ENCODE results near the gene DYNC1LI1. TPM values are rescaled to one million over a fixed set of nuclear protein-coding genes. Genes with fewer than 3 reads are reported as not detected.
A peak's percentile ranks its signal among the peaks of the same experiment; 100 is the strongest.

Gene DYNC1LI1
- total RNA-seq, 6 experiments from 2014 or later = 43.6 to 51.8 (median 46.3) TPM

- Mint-ChIP-seq H3K4me1 (ENCODE audit: low read depth) (peaks cover 32% of the 10 kb centered on the region), H3K9me3 (no peaks in the 10 kb centered on the region), H3K4me3 (peak within 1 kb of the TSS; percentile 98), H3K27ac (peak within 1 kb of the TSS; percentile 87), H3K27me3 (ENCODE audit: insufficient read depth) (no peaks in the 10 kb centered on the region), H3K36me3 (ENCODE audit: low read depth) (peaks cover 4% of the 10 kb centered on the region; the same call in 1 of the 2 replicates)
- TF ChIP-seq CTCF (IDR thresholded peaks at IDR 0.05) = no peak
- peak; percentile 74 for DNase-seq
Observed at GRCh38 chr3:32502118-32502945, 68.3 kb downstream of the DYNC1LI1 start, which contains the start of gene CMTM6. Gene CMTM6 (minus strand): TSS chr3:32502852. CDS start chr3:32502745, 107 bp downstream.

- TF ChIP-seq CTCF (IDR thresholded peaks at IDR 0.05) = no peak
Observed at GRCh38 chr3:32501783-32502117, 68.9 kb downstream of the DYNC1LI1 start.

GRCh38 chr3:32500880-32501782 lies 69.5 kb downstream of the DYNC1LI1 start:
- no peak for TF ChIP-seq CTCF (IDR thresholded peaks at IDR 0.05)
- H3K4me1 Mint-ChIP-seq (ENCODE audit: low read depth) = peaks cover 32% of the 10 kb centered on the region
- peak overlapping the region; percentile 87; the same call in 1 of the 2 replicates for H3K27ac Mint-ChIP-seq
- DNase-seq = no peak
- H3K36me3 Mint-ChIP-seq (ENCODE audit: low read depth) = peaks cover 11% of the 10 kb centered on the region
- no peaks in the 10 kb centered on the region for H3K9me3 Mint-ChIP-seq
- no peaks in the 10 kb centered on the region for H3K27me3 Mint-ChIP-seq (ENCODE audit: insufficient read depth)
- peak overlapping the region; percentile 98 for H3K4me3 Mint-ChIP-seq

More at GRCh38 chr3:32501783-32502117, 68.9 kb downstream of the DYNC1LI1 start:
- peaks cover 6% of the 10 kb centered on the region for H3K36me3 Mint-ChIP-seq (ENCODE audit: low read depth)
- DNase-seq = no peak
- H3K27me3 Mint-ChIP-seq (ENCODE audit: insufficient read depth) = no peaks in the 10 kb centered on the region
- peaks cover 32% of the 10 kb centered on the region for H3K4me1 Mint-ChIP-seq (ENCODE audit: low read depth)
- no peaks in the 10 kb centered on the region for H3K9me3 Mint-ChIP-seq
- H3K27ac Mint-ChIP-seq = peak overlapping the region; percentile 87
- peak overlapping the region; percentile 98 for H3K4me3 Mint-ChIP-seq

GRCh38 chr3:32500231-32500630 lies 70.4 kb downstream of the DYNC1LI1 start:
- TF ChIP-seq CTCF (IDR thresholded peaks at IDR 0.05) = no peak
- no peak for DNase-seq
- Mint-ChIP-seq H3K36me3 (ENCODE audit: low read depth) (peaks cover 15% of the 10 kb centered on the region), H3K4me1 (ENCODE audit: low read depth) (peaks cover 32% of the 10 kb centered on the region), H3K27ac (no peak overlapping the region), H3K4me3 (peak overlapping the region; percentile 98), H3K9me3 (no peaks in the 10 kb centered on the region), H3K27me3 (ENCODE audit: insufficient read depth) (no peaks in the 10 kb centered on the region)

- Mint-ChIP-seq H3K9me3 (no peaks in the 10 kb centered on the region), H3K4me3 (no peak overlapping the region), H3K36me3 (ENCODE audit: low read depth) (peaks cover 15% of the 10 kb centered on the region), H3K27ac (no peak overlapping the region), H3K27me3 (ENCODE audit: insufficient read depth) (no peaks in the 10 kb centered on the region), H3K4me1 (ENCODE audit: low read depth) (peaks cover 32% of the 10 kb centered on the region)
- TF ChIP-seq CTCF (IDR thresholded peaks at IDR 0.05) = no peak
- no peak for DNase-seq
Observed at GRCh38 chr3:32499585-32499984, 71.1 kb downstream of the DYNC1LI1 start.

Data from HFFc6 (cell line).